Stimulated activated effector memory CD8-positive, alpha-beta T cell treated with anti-CD3 and anti-CD28 coated beads, Interleukin-12 subunit alpha, Interleukin-12 subunit beta, amount 100 ng/mL, for 72 hours (primary cell): Measurements from ENCODE around the gene ATP9A.
"Not testable (repeated sequence)": the region's sequence is repeated elsewhere in the genome, so short reads cannot be mapped to it uniquely, and the experiment has no call there.

ENCODE experiments used
- ATAC-seq: fragments of 150-1000 bp; cut with Tn5 transposase; 2 replicates; pipeline ENCODE4 v1.10.0; 2021
- DNase-seq, 2 donors: peaks; one replicate each; pipeline ENCODE4 v3.0.0; 2021 to 2022; ENCODE audit warnings: low spot score in 2 of 2
- H3K27ac Mint-ChIP-seq: one replicate; pipeline ENCODE4 v1.8.0; 2022; ENCODE audit warnings: mild to moderate bottlenecking, mixed read lengths
- H3K36me3 Mint-ChIP-seq: one replicate; pipeline ENCODE4 v1.8.0; 2022; ENCODE audit warnings: mild to moderate bottlenecking, mixed read lengths
- H3K4me1 Mint-ChIP-seq: one replicate; pipeline ENCODE4 v1.8.0; 2022; ENCODE audit warnings: mixed read lengths
- H3K4me3 Mint-ChIP-seq: one replicate; pipeline ENCODE4 v1.8.0; 2022; ENCODE audit warnings: mild to moderate bottlenecking, mixed read lengths
- H3K9me3 Mint-ChIP-seq: one replicate; pipeline ENCODE4 v1.8.0; 2022; ENCODE audit warnings: mixed read lengths

ATP9A gene

GRCh38 chr20:51750037-51750769 lies 18.0 kb downstream of the ATP9A start:
- Mint-ChIP-seq H3K36me3 (no peaks in the 10 kb centered on the region), H3K4me3 (no peak overlapping the region), H3K9me3 (no peaks in the 10 kb centered on the region), H3K4me1 (peaks cover 11% of the 10 kb centered on the region), H3K27ac (peak overlapping the region; percentile 21)
- DNase-seq (peak; percentile 15 to 52), ATAC-seq (peak; percentile 98)

GRCh38 chr20:51749674-51750036 lies 18.5 kb downstream of the ATP9A start:
- no peak for DNase-seq
- H3K9me3 Mint-ChIP-seq: no peaks in the 10 kb centered on the region
- H3K4me3 Mint-ChIP-seq: no peak overlapping the region
- peak overlapping the region; percentile 21 for H3K27ac Mint-ChIP-seq
- H3K4me1 Mint-ChIP-seq: peaks cover 11% of the 10 kb centered on the region
- no peak for ATAC-seq
- H3K36me3 Mint-ChIP-seq: no peaks in the 10 kb centered on the region

GRCh38 chr20:51747182-51747911 lies 20.8 kb downstream of the ATP9A start:
- H3K27ac Mint-ChIP-seq: no peak overlapping the region
- no peak for ATAC-seq
- no peaks in the 10 kb centered on the region for H3K9me3 Mint-ChIP-seq
- peaks cover 16% of the 10 kb centered on the region for H3K4me1 Mint-ChIP-seq
- H3K36me3 Mint-ChIP-seq: no peaks in the 10 kb centered on the region
- DNase-seq: no peak
- no peak overlapping the region for H3K4me3 Mint-ChIP-seq

GRCh38 chr20:51745804-51746203 lies 22.4 kb downstream of the ATP9A start:
- no peak overlapping the region for H3K4me3 Mint-ChIP-seq
- no peaks in the 10 kb centered on the region for H3K9me3 Mint-ChIP-seq
- peaks cover 15% of the 10 kb centered on the region for H3K4me1 Mint-ChIP-seq
- no peak overlapping the region for H3K27ac Mint-ChIP-seq
- no peaks in the 10 kb centered on the region for H3K36me3 Mint-ChIP-seq
- no peak for ATAC-seq
- no peak for DNase-seq

- no peaks in the 10 kb centered on the region for H3K36me3 Mint-ChIP-seq
- peaks cover 5% of the 10 kb centered on the region for H3K4me1 Mint-ChIP-seq
- DNase-seq: no peak
- no peaks in the 10 kb centered on the region for H3K9me3 Mint-ChIP-seq
- H3K27ac Mint-ChIP-seq: no peak overlapping the region
- no peak for ATAC-seq
- H3K4me3 Mint-ChIP-seq: no peak overlapping the region
Observed at GRCh38 chr20:51740838-51741237, 27.4 kb downstream of the ATP9A start.

- not testable (repeated sequence) for H3K36me3 Mint-ChIP-seq, H3K27ac Mint-ChIP-seq, H3K4me3 Mint-ChIP-seq, ATAC-seq, H3K4me1 Mint-ChIP-seq, DNase-seq, H3K9me3 Mint-ChIP-seq
Observed at GRCh38 chr20:51740308-51740707, 27.9 kb downstream of the ATP9A start.

- H3K27ac Mint-ChIP-seq: peak overlapping the region; percentile 26
- H3K4me3 Mint-ChIP-seq: no peak overlapping the region
- no peaks in the 10 kb centered on the region for H3K9me3 Mint-ChIP-seq
- H3K4me1 Mint-ChIP-seq: peaks cover 5% of the 10 kb centered on the region
- H3K36me3 Mint-ChIP-seq: no peaks in the 10 kb centered on the region
- ATAC-seq: no peak
- no peak for DNase-seq
Observed at GRCh38 chr20:51739722-51740249, 28.4 kb downstream of the ATP9A start.

GRCh38 chr20:51738877-51739447 lies 29.2 kb downstream of the ATP9A start:
- H3K36me3 Mint-ChIP-seq: no peaks in the 10 kb centered on the region
- peaks cover 5% of the 10 kb centered on the region for H3K4me1 Mint-ChIP-seq
- H3K9me3 Mint-ChIP-seq: no peaks in the 10 kb centered on the region
- no peak overlapping the region for H3K4me3 Mint-ChIP-seq
- ATAC-seq: peak; percentile 53
- DNase-seq: no peak
- H3K27ac Mint-ChIP-seq: peak overlapping the region; percentile 26

- not testable (repeated sequence) for ATAC-seq, H3K4me1 Mint-ChIP-seq, H3K4me3 Mint-ChIP-seq, H3K9me3 Mint-ChIP-seq, H3K27ac Mint-ChIP-seq, H3K36me3 Mint-ChIP-seq, DNase-seq
Observed at GRCh38 chr20:51738261-51738660, 29.9 kb downstream of the ATP9A start.

GRCh38 chr20:51736947-51737346 lies 31.2 kb downstream of the ATP9A start:
- Mint-ChIP-seq H3K36me3 (peaks cover 4% of the 10 kb centered on the region), H3K4me3 (no peak overlapping the region), H3K27ac (no peak overlapping the region), H3K9me3 (no peaks in the 10 kb centered on the region), H3K4me1 (peaks cover 9% of the 10 kb centered on the region)
- no peak for ATAC-seq
- DNase-seq: no peak

GRCh38 chr20:51735728-51736600 lies 32.2 kb downstream of the ATP9A start:
- H3K4me1 Mint-ChIP-seq: peaks cover 14% of the 10 kb centered on the region
- ATAC-seq: no peak

GRCh38 chr20:51734876-51735720 lies 33.1 kb downstream of the ATP9A start:
- H3K4me1 Mint-ChIP-seq: peaks cover 14% of the 10 kb centered on the region
- H3K27ac Mint-ChIP-seq: no peak overlapping the region
- no peak overlapping the region for H3K4me3 Mint-ChIP-seq
- no peak for DNase-seq
- no peak for ATAC-seq
- H3K36me3 Mint-ChIP-seq: peaks cover 4% of the 10 kb centered on the region
- H3K9me3 Mint-ChIP-seq: no peaks in the 10 kb centered on the region

More at GRCh38 chr20:51735728-51736600, 32.2 kb downstream of the ATP9A start:
- Mint-ChIP-seq H3K9me3 (no peaks in the 10 kb centered on the region), H3K27ac (no peak overlapping the region), H3K36me3 (peaks cover 4% of the 10 kb centered on the region), H3K4me3 (no peak overlapping the region)
- no peak for DNase-seq

- DNase-seq: no peak
Observed at GRCh38 chr20:51733070-51733469, 35.1 kb downstream of the ATP9A start.

GRCh38 chr20:51732096-51732791 lies 35.9 kb downstream of the ATP9A start:
- Mint-ChIP-seq H3K27ac (peak overlapping the region; percentile 84), H3K9me3 (no peaks in the 10 kb centered on the region), H3K36me3 (peaks cover 9% of the 10 kb centered on the region), H3K4me3 (peak overlapping the region; percentile 65), H3K4me1 (peaks cover 14% of the 10 kb centered on the region)
- DNase-seq: no peak
- peak; percentile 69 for ATAC-seq

More at GRCh38 chr20:51733070-51733469, 35.1 kb downstream of the ATP9A start:
- Mint-ChIP-seq H3K27ac (no peak overlapping the region), H3K4me1 (peaks cover 14% of the 10 kb centered on the region), H3K9me3 (no peaks in the 10 kb centered on the region), H3K36me3 (peaks cover 9% of the 10 kb centered on the region), H3K4me3 (no peak overlapping the region)
- no peak for ATAC-seq
